Stimulated activated CD8-positive, alpha-beta memory T cell treated with anti-CD3 and anti-CD28 coated beads, Interleukin-12 subunit alpha, Interleukin-12 subunit beta, amount 100 ng/mL, for 24 hours (primary cell): ENCODE measurements around the gene ALAS1.
"Not testable (repeated sequence)": the region's sequence is repeated elsewhere in the genome, so short reads cannot be mapped to it uniquely, and the experiment has no call there.

ENCODE experiments used
- DNase-seq: peaks from one replicate; pipeline ENCODE4 v3.0.0-alpha.2; 2020; ENCODE audit errors: extremely low read depth

ALAS1 gene

GRCh38 chr3:52197842-52198625 lies at the start of gene ALAS1:
Gene ALAS1, plus strand, starts transcription at chr3:52198160. Its CDS starts 1,082 bp downstream, at chr3:52199242.
- DNase-seq: peak; percentile 83

GRCh38 chr3:52149021-52149420 lies 48.9 kb upstream of the ALAS1 start:
- no peak for DNase-seq

- no peak for DNase-seq
These were observed 48.2 kb upstream of the ALAS1 start for GRCh38 chr3:52149726-52150125.

- DNase-seq: no peak
These were observed 47.6 kb upstream of the ALAS1 start for GRCh38 chr3:52150357-52150756.

DNA sequence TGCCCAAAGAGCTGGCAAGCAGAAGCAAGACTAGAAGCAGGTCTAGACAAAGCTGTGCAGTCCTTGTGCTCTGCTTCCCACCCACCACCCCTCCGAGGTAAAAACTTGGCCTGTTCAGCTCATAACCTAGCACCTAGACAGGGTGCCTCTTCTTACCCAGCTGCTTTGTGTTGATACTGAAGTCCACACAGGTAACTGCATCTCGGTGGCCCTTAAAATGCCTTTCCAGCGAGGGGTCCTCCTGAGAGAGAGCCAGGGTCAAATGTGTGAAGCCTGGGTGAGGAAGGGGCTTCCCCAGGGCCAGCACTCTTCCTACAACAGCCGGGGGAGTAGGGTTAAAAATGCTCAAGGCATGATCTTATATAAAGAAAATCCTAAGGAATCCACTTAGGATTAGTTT lies 47.1 kb upstream of the ALAS1 start:
- no peak for DNase-seq

DNA sequence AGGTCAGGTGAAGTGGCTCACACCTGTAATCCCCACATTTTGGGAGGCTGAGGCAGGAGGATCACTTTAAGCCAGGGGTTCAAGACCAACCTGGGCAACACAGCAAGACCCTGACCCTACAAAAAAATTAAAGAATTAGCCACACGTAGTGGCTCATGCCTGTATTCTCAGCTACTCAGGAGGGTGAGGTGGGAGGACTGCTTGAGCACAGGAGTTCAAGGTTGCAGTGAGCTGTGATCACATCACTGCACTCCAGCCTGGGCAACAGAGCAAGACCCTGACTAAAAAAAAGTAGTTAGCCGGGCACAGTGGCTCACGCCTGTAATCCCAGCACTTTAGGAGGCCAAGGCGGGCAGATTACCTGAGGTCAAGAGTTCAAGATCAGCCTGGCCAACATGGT lies 46.0 kb upstream of the ALAS1 start:
- not testable (repeated sequence) for DNase-seq

DNA sequence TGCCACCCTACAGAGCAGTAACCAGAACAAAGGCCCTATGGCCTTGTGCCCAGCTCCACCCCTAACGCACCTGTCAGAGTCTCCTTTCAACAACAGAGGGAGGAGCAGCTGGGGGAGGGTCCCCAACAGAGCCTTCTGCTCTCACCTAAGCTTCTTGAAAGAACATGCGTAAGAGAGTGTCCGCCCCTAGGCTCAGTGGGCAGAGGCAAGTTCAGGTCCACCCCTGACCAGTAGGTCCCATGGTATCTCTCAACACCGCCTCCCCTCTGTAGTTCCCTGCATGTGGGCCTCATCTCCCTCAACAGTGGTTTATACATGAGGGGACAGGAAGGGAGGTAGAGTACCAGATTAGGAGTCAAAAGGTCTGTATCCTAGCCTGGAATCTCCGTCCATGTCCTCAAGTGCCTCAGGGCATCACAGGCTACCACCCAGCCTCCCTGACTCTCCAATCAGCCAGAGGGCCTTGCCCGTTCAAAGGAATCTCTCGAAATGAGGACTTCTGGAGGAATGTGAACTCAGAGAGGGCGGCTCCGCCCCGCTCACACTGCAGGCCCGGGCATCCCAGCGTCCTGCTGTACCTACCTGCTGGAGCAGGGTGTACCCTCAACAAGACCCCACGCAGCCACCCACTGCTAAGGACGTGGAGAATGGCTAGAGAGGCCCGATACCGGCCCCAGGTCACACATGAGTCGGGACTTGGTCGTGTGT lies 44.4 kb upstream of the ALAS1 start:
- no peak for DNase-seq

DNA sequence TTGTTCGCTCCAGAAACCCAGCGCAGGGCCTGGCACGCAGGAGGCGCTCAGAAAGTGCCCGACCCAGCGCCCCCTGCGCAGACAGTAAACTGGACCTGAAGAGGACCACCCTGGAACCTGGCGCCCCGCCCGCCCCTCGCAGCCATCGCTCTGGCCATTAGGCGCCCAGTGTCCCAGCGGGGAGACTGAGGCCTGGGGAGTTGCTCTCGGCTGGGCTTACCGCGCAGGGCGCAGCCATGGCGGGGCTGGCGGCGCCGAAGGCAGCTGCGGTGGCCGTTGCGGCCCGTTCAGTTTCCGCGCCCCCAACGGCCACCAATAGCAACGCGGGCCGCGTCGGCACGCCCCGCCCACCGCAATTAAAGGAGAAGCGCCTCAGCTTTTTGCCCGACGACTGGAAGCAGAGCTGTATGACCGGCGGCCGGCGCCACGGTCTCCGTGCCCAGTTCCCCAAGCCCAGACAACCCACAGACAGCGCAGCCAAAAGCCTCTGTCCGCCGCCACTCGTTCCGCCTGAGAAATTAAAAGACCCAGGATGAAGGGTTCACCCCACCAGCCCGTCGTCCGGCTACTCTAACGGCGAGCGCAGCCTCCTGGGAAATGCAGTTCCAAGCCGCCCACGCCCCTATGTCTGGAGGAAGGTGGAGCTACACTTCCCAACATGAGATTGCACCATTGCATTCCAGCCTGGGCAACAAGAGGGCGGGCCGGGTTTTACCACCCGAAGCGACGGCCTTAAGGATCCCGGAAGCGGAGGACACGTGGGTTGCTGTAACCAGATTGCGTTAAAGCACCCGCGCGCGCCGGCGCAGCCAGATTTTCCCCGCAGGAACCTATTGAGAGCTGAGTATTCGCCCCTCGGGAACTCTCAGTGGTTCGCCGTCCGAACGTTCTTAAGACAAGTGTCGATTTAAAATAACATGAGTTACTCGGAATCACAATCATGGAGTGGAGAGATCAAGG lies 43.5 kb upstream of the ALAS1 start, which contains the start of gene POC1A:
TSS of gene POC1A (minus strand) at position 289 of the 960 bp plus-strand sequence. CDS start at position 238, 51 bp downstream.
- DNase-seq: peak; percentile 73

DNA sequence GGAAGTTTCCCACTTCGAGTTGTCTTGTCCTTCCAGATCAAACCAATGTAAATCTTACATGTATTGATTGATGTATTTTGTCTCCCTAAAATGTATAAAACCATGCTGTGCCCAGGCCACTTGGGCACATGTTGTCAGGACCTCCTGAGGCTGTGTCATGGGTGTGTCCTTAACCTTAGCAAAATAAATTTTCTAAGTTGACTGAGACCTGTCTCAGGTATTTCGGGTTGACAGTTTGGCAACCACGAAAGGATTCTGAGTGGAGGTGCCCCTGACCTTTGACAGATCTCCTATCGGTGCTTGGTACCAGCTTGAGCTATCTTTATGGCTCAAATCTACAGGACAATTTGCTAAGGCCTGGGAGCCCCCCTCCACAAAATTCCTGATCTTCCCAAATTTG lies 42.0 kb upstream of the ALAS1 start:
- DNase-seq: no peak

DNA sequence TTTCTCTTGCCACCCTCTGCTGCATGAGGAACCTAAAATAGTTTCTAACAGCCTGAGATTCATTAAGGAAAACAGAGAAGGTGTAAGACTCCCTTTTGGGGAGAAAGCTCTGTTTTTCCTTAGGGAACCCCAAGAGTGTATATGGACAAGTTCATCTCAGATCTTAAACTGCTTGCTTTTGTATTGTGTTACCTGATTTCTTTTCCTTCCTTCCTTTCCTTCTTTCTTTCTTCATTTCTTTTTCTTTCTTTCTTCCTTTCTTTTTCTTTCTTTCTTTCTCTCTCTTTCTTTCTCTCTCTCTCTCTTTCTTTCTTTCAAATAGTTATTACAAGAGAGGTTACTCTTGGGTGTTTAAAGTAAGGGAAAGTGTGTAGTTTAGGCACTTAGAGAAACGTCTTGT lies 38.5 kb upstream of the ALAS1 start:
- no peak for DNase-seq

DNA sequence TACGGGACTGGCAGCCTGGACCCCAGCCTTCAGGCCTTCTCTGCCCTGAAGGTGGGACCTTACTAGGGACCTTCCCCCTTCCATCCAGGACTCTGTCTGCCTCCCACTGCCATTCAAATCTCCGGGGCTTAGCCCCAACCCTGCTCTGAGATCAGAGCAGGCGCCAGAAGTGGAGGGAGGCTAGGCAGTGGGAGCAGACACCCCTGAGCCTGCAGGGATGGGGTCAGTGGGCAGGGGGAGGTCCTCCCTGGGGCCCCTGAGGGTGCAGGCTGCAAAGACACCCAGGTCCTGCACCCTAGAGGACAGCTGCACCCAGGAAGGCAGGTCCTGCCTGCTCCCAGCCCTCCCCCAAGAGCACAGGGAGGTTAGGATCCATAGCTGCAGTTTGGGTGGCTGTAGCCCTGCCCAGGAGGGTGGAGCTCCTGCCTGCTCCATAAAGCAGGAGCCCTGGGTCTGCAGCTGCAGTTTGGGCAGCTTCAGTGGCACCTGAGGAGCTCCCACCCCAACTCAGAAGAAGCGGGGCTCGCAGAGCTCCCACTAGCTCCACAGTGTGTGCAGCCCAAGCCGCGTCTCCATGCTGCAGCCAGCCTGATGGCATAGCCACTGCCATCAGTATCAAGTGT lies 35.6 kb upstream of the ALAS1 start:
- no peak for DNase-seq

GRCh38 chr3:52167240-52167639 lies 30.7 kb upstream of the ALAS1 start:
- no peak for DNase-seq

DNA sequence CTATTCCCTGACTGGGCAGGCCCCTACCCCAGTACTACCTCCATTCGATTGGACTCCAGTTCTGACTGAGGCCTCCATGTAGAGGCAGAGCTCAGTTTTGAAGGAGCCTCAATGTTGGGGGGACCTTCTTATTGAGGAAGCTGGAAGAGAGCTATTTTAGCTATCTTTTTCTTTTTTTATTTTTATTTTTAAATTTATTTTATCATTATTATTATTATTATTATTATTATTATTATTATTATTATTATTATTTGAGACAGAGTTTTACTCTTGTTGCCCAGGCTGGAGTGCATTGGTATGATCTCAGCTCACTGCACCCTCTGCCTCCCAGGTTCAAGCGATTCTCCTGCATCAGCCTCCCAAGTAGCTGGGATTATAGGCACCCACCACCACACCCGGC lies 27.7 kb upstream of the ALAS1 start:
- not testable (repeated sequence) for DNase-seq

DNA sequence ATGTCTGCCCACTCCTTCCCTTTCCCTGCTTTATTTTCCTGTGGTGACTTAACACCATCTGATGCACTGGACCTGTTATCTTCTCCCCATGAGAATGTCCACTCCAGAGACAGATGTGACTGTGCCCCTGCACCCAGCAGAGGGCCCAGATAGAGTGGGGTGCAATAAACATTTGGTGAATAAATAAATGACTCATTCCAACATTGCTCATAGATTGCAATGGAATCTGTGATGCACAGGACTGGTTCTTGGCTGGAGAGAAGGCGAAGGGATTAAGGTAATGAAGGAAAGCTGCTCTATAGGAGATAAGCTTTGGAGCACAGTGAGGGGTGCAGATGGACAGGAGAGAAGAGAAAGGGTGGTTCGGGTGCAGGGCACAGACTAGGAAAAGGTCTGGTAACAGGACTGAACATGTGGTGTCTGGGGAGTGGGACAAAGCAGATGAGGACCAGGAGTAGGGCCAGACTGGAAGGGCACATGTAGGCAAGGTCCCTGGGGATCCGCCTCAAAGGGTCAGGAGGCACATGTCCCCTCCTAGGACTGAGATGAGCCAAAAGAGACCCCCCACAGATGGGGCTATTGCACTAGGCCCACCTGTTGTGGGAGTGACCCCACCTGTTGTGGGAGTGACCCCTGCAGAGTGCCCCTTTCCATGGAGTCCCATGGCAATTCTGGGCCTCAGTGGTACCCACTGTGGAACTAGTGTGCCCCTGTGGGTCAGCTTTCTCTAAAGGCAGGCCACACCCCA lies 26.3 kb upstream of the ALAS1 start:
- no peak for DNase-seq

GRCh38 chr3:52172262-52172757 lies 25.6 kb upstream of the ALAS1 start:
- no peak for DNase-seq

DNA sequence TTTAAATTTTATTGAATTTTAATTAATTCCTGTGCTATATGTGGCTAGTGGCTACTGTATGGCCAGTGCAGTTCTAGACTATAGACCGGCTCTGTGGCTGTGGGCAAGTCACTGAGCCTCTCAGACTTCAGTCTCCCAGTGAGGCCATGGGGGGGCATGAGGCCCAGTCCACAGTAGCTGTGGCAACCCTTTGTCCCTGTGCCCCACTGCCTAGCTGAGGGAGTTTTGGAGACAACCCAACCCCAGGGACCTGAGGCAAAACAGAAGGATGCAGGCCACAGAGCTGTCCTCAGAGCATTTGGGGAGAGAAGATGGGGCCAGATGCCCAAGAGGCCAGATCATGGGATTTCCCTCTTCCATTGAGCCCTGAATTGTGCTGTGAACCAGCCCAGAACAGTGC lies 24.9 kb upstream of the ALAS1 start:
- DNase-seq: no peak

DNA sequence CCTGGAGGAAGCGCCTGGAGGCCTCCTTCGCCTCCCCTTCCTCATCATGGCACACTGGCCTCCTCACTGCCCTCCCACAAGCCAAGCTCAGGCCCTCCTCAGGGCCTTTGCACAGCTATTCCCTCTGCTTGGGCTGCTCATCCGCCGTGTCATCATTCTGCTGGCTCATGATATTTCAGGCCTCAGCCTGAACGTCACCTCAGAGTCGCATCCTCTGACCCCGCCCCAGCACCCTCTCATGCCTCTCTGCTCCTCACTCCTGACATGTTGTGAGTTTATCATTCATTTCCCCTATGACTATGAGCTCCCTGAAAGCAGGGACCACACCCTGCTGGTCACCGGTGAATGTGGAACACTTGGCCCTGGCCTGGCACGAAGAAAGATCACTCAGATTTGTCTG lies 23.1 kb upstream of the ALAS1 start:
- no peak for DNase-seq

- no peak for DNase-seq
These were observed 22.4 kb upstream of the ALAS1 start for GRCh38 chr3:52175416-52176179.

- DNase-seq: no peak
These were observed 21.7 kb upstream of the ALAS1 start for GRCh38 chr3:52176180-52176752.
